ENCODE measurements around the gene P2RY4. TPM values are rescaled to one million over a fixed set of nuclear protein-coding genes. Genes with fewer than 3 reads are reported as not detected.
A peak's percentile ranks its signal among the peaks of the same experiment; 100 is the strongest.

The P2RY4 gene
- total and polyA plus RNA-seq, 2 donors (not counting 1 experiment from before 2014, with no cell fraction given), result 0.34 to 0.76 TPM

- Histone ChIP-seq H3K27ac (ENCODE audit: low read length in 2 of 2) (peak overlapping the region; percentile 33 to 53), H3K4me1 (ENCODE audit: control insufficient read depth in 2 of 2, insufficient read depth in 2 of 2, low read length in 2 of 2) (peaks cover 10 to 13% of the 10 kb centered on the region in 2 donors), H3K9me3 (ENCODE audit: control extremely low read depth in 1 of 3, control insufficient read depth in 2 of 3, insufficient read depth in 1 of 3, low read length in 2 of 3) (no peaks in the 10 kb centered on the region), H3K27me3 (replicated peaks in 1 of 4; ENCODE audit: control extremely low read depth in 1 of 4, control insufficient read depth in 3 of 4, insufficient read depth in 4 of 4, low read length in 3 of 4) (no peaks in the 10 kb centered on the region), H3K9ac (ENCODE audit: low read length) (peak overlapping the region; percentile 73), H3K79me2 (ENCODE audit: control insufficient read depth, insufficient read depth, low read length) (no peaks in the 10 kb centered on the region), H3K4me3 (ENCODE audit: control extremely low read depth in 1 of 5, extremely low read depth in 1 of 5, insufficient read depth in 1 of 5, low read depth in 2 of 5, low read length in 4 of 5) (peak overlapping the region; percentile 12 to 75 (median 57)), H3K36me3 (replicated peaks in 1 of 2; ENCODE audit: control extremely low read depth in 1 of 2, control insufficient read depth in 1 of 2, extremely low read depth in 1 of 2, insufficient read depth in 2 of 2, low read length in 1 of 2) (peaks cover 0 to 2% of the 10 kb centered on the region in 2 experiments), H3K4me2 (replicated peaks; ENCODE audit: low read depth, low read length, poor library complexity, severe bottlenecking) (peak overlapping the region; percentile 79), H2AFZ (ENCODE audit: insufficient read depth, low read depth, low read length, poor library complexity, severe bottlenecking) (peak overlapping the region; percentile 77), H4K20me1 (ENCODE audit: control insufficient read depth, insufficient read depth, low read length, poor library complexity, severe bottlenecking) (no peaks in the 10 kb centered on the region)
- WGBS (ENCODE audit: insufficient coverage), result 80% methylated on average over 1 of the region's 11 CpGs
- ChIA-PET CTCF (interaction anchor here (0.9 to 1.1 kb wide), 2 partner anchors 156 to 889 kb away, joined by 4 read pairs; partner anchors contain the start of gene IGBP1), POLR2A (no interaction called here)
- TF ChIP-seq CTCF (IDR thresholded peaks at IDR 0.05), result no peak
- TF ChIP-seq EZH2 (IDR thresholded peaks at IDR 0.05; ENCODE audit: borderline replicate concordance, insufficient read depth, low read depth, low read length, poor library complexity, severe bottlenecking), result no peak
- Mint-ChIP-seq H3K27ac (peak overlapping the region; percentile 78), H3K4me1 (peaks cover 20% of the 10 kb centered on the region), H3K4me3 (peak overlapping the region; percentile 89), H3K9me3 (ENCODE audit: insufficient read depth) (no peaks in the 10 kb centered on the region), H3K27me3 (no peaks in the 10 kb centered on the region)
- intact Hi-C loops (cut with micrococcal nuclease), result loop anchor here (1.0 to 10.0 kb wide), 2 partner anchors 145 to 154 kb away; partner anchors contain the start of gene IGBP1
- DNase-seq (no peak), ATAC-seq (ENCODE audit: low read depth) (no peak)
Observed at GRCh38 chrX:70289168-70289792, 29.3 kb upstream of the P2RY4 start.

GRCh38 chrX:70281951-70282350 is 21.9 kb upstream of the P2RY4 start, which contains the start of gene RAB41:
Gene RAB41 (plus strand): TSS chrX:70282172. CDS start chrX:70282218, 46 bp downstream.
- CTCF ChIA-PET, result no interaction called here
- DNase-seq, result no peak
- no peaks in the 10 kb centered on the region for H3K4me1 ChIP-seq (ENCODE audit: control insufficient read depth in 2 of 2, insufficient read depth in 2 of 2, low read length in 2 of 2)

More at GRCh38 chrX:70281951-70282350, 21.9 kb upstream of the P2RY4 start, which contains the start of gene RAB41:
- no peak within 1 kb of the TSS for H3K9ac ChIP-seq (ENCODE audit: low read length)
- H3K36me3 ChIP-seq (replicated peaks in 1 of 2; ENCODE audit: control extremely low read depth in 1 of 2, control insufficient read depth in 1 of 2, extremely low read depth in 1 of 2, insufficient read depth in 2 of 2, low read length in 1 of 2), result peaks cover 0 to 3% of the 10 kb centered on the region in 2 experiments
- no peaks in the 10 kb centered on the region for H3K9me3 Mint-ChIP-seq (ENCODE audit: insufficient read depth)
- no peak within 1 kb of the TSS for H2AFZ ChIP-seq (ENCODE audit: insufficient read depth, low read depth, low read length, poor library complexity, severe bottlenecking)
- intact Hi-C loops (cut with micrococcal nuclease), result loop anchor here (10.0 kb wide), 1 partner anchor 147 kb away; the partner anchor contains the start of gene IGBP1
- H3K4me1 Mint-ChIP-seq, result no peaks in the 10 kb centered on the region
- no peak within 1 kb of the TSS for H3K4me3 Mint-ChIP-seq
- H3K4me2 ChIP-seq (replicated peaks; ENCODE audit: low read depth, low read length, poor library complexity, severe bottlenecking), result no peak within 1 kb of the TSS
- no peak within 1 kb of the TSS for H3K27ac ChIP-seq (ENCODE audit: low read length in 2 of 2)
- ATAC-seq (ENCODE audit: low read depth), result no peak
- H3K79me2 ChIP-seq (ENCODE audit: control insufficient read depth, insufficient read depth, low read length), result no peaks in the 10 kb centered on the region
- TF ChIP-seq EZH2 (IDR thresholded peaks at IDR 0.05; ENCODE audit: borderline replicate concordance, insufficient read depth, low read depth, low read length, poor library complexity, severe bottlenecking) (no peak), CTCF (IDR thresholded peaks at IDR 0.05) (no peak)
- H3K27me3 ChIP-seq (replicated peaks in 1 of 4; ENCODE audit: control extremely low read depth in 1 of 4, control insufficient read depth in 3 of 4, insufficient read depth in 4 of 4, low read length in 3 of 4), result no peaks in the 10 kb centered on the region
- H3K27ac Mint-ChIP-seq, result no peak within 1 kb of the TSS
- no peaks in the 10 kb centered on the region for H3K9me3 ChIP-seq (ENCODE audit: control extremely low read depth in 1 of 3, control insufficient read depth in 2 of 3, insufficient read depth in 1 of 3, low read length in 2 of 3)
- POLR2A ChIA-PET, result no interaction called here
- no peak within 1 kb of the TSS for H3K4me3 ChIP-seq (ENCODE audit: control extremely low read depth in 1 of 5, extremely low read depth in 1 of 5, insufficient read depth in 1 of 5, low read depth in 2 of 5, low read length in 4 of 5)
- 98% methylated on average over 8 of the region's 21 CpGs for WGBS (ENCODE audit: insufficient coverage)
- H4K20me1 ChIP-seq (ENCODE audit: control insufficient read depth, insufficient read depth, low read length, poor library complexity, severe bottlenecking), result no peaks in the 10 kb centered on the region
- H3K27me3 Mint-ChIP-seq, result no peaks in the 10 kb centered on the region
